ENCODE data around the gene ELOVL2. TPM values are rescaled to one million over a fixed set of nuclear protein-coding genes. Genes with fewer than 3 reads are reported as not detected.

ELOVL2 gene
- polyA plus RNA-seq, 1 experiment, result 2.9 TPM

- no peak for TF ChIP-seq CTCF (IDR thresholded peaks at IDR 0.05; ENCODE audit: low read depth, low read length)
- Histone ChIP-seq H3K9me3 (ENCODE audit: control insufficient read depth, insufficient read depth, low read length) (no peaks in the 10 kb centered on the region), H3K27ac (ENCODE audit: low read depth, low read length) (no peak overlapping the region), H3K27me3 (ENCODE audit: control insufficient read depth, insufficient read depth, low read length) (no peaks in the 10 kb centered on the region), H3K4me3 (ENCODE audit: low read depth, low read length) (no peak overlapping the region)
- CTCF ChIA-PET, result no interaction called here
- no peak for DNase-seq (ENCODE audit: low read depth, low spot score)
- POLR2A ChIA-PET, result no interaction called here
These were observed 27.0 kb downstream of the ELOVL2 start for GRCh38 chr6:11017090-11017489.

GRCh38 chr6:11016452-11016851 is 27.7 kb downstream of the ELOVL2 start:
- ChIA-PET CTCF (no interaction called here), POLR2A (no interaction called here)
- no peak for TF ChIP-seq CTCF (IDR thresholded peaks at IDR 0.05; ENCODE audit: low read depth, low read length)
- Histone ChIP-seq H3K9me3 (ENCODE audit: control insufficient read depth, insufficient read depth, low read length) (no peaks in the 10 kb centered on the region), H3K27ac (ENCODE audit: low read depth, low read length) (no peak overlapping the region), H3K27me3 (ENCODE audit: control insufficient read depth, insufficient read depth, low read length) (no peaks in the 10 kb centered on the region), H3K4me3 (ENCODE audit: low read depth, low read length) (no peak overlapping the region)
- DNase-seq (ENCODE audit: low read depth, low spot score), result no peak

GRCh38 chr6:11015102-11015501 is 29.0 kb downstream of the ELOVL2 start:
- POLR2A ChIA-PET, result no interaction called here
- TF ChIP-seq CTCF (IDR thresholded peaks at IDR 0.05; ENCODE audit: low read depth, low read length), result no peak
- no peak for DNase-seq (ENCODE audit: low read depth, low spot score)
- Histone ChIP-seq H3K27ac (ENCODE audit: low read depth, low read length) (no peak overlapping the region), H3K4me3 (ENCODE audit: low read depth, low read length) (no peak overlapping the region), H3K9me3 (ENCODE audit: control insufficient read depth, insufficient read depth, low read length) (no peaks in the 10 kb centered on the region), H3K27me3 (ENCODE audit: control insufficient read depth, insufficient read depth, low read length) (no peaks in the 10 kb centered on the region)
- CTCF ChIA-PET, result no interaction called here

GRCh38 chr6:11013721-11014070 is 30.4 kb downstream of the ELOVL2 start:
- CTCF ChIA-PET, result no interaction called here
- POLR2A ChIA-PET, result no interaction called here
- Histone ChIP-seq H3K27ac (ENCODE audit: low read depth, low read length) (no peak overlapping the region), H3K9me3 (ENCODE audit: control insufficient read depth, insufficient read depth, low read length) (no peaks in the 10 kb centered on the region), H3K27me3 (ENCODE audit: control insufficient read depth, insufficient read depth, low read length) (no peaks in the 10 kb centered on the region), H3K4me3 (ENCODE audit: low read depth, low read length) (no peak overlapping the region)
- no peak for DNase-seq (ENCODE audit: low read depth, low spot score)
- TF ChIP-seq CTCF (IDR thresholded peaks at IDR 0.05; ENCODE audit: low read depth, low read length), result no peak

GRCh38 chr6:11012976-11013720 is 31.0 kb downstream of the ELOVL2 start:
- H3K27me3 ChIP-seq (ENCODE audit: control insufficient read depth, insufficient read depth, low read length), result no peaks in the 10 kb centered on the region
- H3K9me3 ChIP-seq (ENCODE audit: control insufficient read depth, insufficient read depth, low read length), result no peaks in the 10 kb centered on the region
- ChIA-PET CTCF (no interaction called here), POLR2A (no interaction called here)
- no peak for TF ChIP-seq CTCF (IDR thresholded peaks at IDR 0.05; ENCODE audit: low read depth, low read length)
- DNase-seq (ENCODE audit: low read depth, low spot score), result no peak
- H3K4me3 ChIP-seq (ENCODE audit: low read depth, low read length), result no peak overlapping the region
- no peak overlapping the region for H3K27ac ChIP-seq (ENCODE audit: low read depth, low read length)

All from AG04450 (cell line).